ENCODE data around the gene RMP24.

GRCh38 chr18:35973650-35974049 lies 1.2 kb downstream of the RMP24 start:
- TF ChIP-seq CTCF (IDR thresholded peaks at IDR 0.05) (no peak), POLR2AphosphoS5 (IDR thresholded peaks at IDR 0.05) (no peak), POLR2A (IDR thresholded peaks at IDR 0.05) (no peak), EP300 (IDR thresholded peaks at IDR 0.05; ENCODE audit: low read depth) (no peak)
